Measurements from ENCODE around the gene ELMO2.

Gene ELMO2

GRCh38 chr20:46400253-46400652, 6.2 kb downstream of the ELMO2 start:
- no peak for DNase-seq (ENCODE audit: low spot score)
- in situ Hi-C loops (cut with MboI; ENCODE audit: low pct_unique_long_range_greater_than_20kb, low sequenced_read_pairs, unreplicated experiment) = no loop called here

GRCh38 chr20:46399401-46399800, 7.0 kb downstream of the ELMO2 start:
- no peak for DNase-seq (ENCODE audit: low spot score)
- no peak for TF ChIP-seq CTCF (IDR thresholded peaks at IDR 0.05; ENCODE audit: extremely low read depth, insufficient read depth, missing control alignments)
- in situ Hi-C loops (cut with MboI; ENCODE audit: low pct_unique_long_range_greater_than_20kb, low sequenced_read_pairs, unreplicated experiment) = no loop called here

More at GRCh38 chr20:46400253-46400652, 6.2 kb downstream of the ELMO2 start:
- TF ChIP-seq CTCF (IDR thresholded peaks at IDR 0.05; ENCODE audit: extremely low read depth, insufficient read depth, missing control alignments) = no peak

- in situ Hi-C loops (cut with MboI; ENCODE audit: low pct_unique_long_range_greater_than_20kb, low sequenced_read_pairs, unreplicated experiment) = no loop called here
- no peak for TF ChIP-seq CTCF (IDR thresholded peaks at IDR 0.05; ENCODE audit: extremely low read depth, insufficient read depth, missing control alignments)
- no peak for DNase-seq (ENCODE audit: low spot score)
These were observed 7.5 kb downstream of the ELMO2 start for GRCh38 chr20:46398963-46399362.

GRCh38 chr20:46396052-46396740, 10.2 kb downstream of the ELMO2 start:
- in situ Hi-C loops (cut with MboI; ENCODE audit: low pct_unique_long_range_greater_than_20kb, low sequenced_read_pairs, unreplicated experiment) = no loop called here
- TF ChIP-seq CTCF (IDR thresholded peaks at IDR 0.05; ENCODE audit: extremely low read depth, insufficient read depth, missing control alignments) = no peak
- no peak for DNase-seq (ENCODE audit: low spot score)

- in situ Hi-C loops (cut with MboI; ENCODE audit: low pct_unique_long_range_greater_than_20kb, low sequenced_read_pairs, unreplicated experiment) = no loop called here
- DNase-seq (ENCODE audit: low spot score) = no peak
- no peak for TF ChIP-seq CTCF (IDR thresholded peaks at IDR 0.05; ENCODE audit: extremely low read depth, insufficient read depth, missing control alignments)
These were observed 11.3 kb downstream of the ELMO2 start for GRCh38 chr20:46394872-46395760.

- in situ Hi-C loops (cut with MboI; ENCODE audit: low pct_unique_long_range_greater_than_20kb, low sequenced_read_pairs, unreplicated experiment) = no loop called here
- no peak for TF ChIP-seq CTCF (IDR thresholded peaks at IDR 0.05; ENCODE audit: extremely low read depth, insufficient read depth, missing control alignments)
- DNase-seq (ENCODE audit: low spot score) = no peak
These were observed 12.4 kb downstream of the ELMO2 start for GRCh38 chr20:46393967-46394366.
